Dendritic cell treated with granulocyte-macrophage colony-stimulating factor and Interleukin-4, amounts not matched to agents 40 ng/mL and 50 ng/mL, for 4 days (primary cell): Measurements from ENCODE around the gene IGSF8.

Source experiments
- H3K27ac Mint-ChIP-seq: one replicate; pipeline ENCODE4 v1.8.0; 2022; ENCODE audit warnings: mild to moderate bottlenecking, mixed read lengths
- H3K27me3 Mint-ChIP-seq: one replicate; pipeline ENCODE4 v1.8.0; 2022; ENCODE audit warnings: mild to moderate bottlenecking, mixed read lengths
- H3K36me3 Mint-ChIP-seq: one replicate; pipeline ENCODE4 v1.8.0; 2022; ENCODE audit warnings: low read depth, mixed read lengths
- H3K4me1 Mint-ChIP-seq: one replicate; pipeline ENCODE4 v1.8.0; 2022; ENCODE audit warnings: low read depth, mixed read lengths
- H3K4me3 Mint-ChIP-seq: one replicate; pipeline ENCODE4 v1.8.0; 2022; ENCODE audit warnings: mild to moderate bottlenecking, moderate library complexity, mixed read lengths
- H3K9me3 Mint-ChIP-seq: one replicate; pipeline ENCODE4 v1.8.0; 2022; ENCODE audit warnings: mixed read lengths
- intact Hi-C: fragments of 100-400 bp; cut with micrococcal nuclease; formaldehyde crosslinking; loops from one replicate; pipeline ENCODE4 v1.15.0; 2022

IGSF8 gene

DNA sequence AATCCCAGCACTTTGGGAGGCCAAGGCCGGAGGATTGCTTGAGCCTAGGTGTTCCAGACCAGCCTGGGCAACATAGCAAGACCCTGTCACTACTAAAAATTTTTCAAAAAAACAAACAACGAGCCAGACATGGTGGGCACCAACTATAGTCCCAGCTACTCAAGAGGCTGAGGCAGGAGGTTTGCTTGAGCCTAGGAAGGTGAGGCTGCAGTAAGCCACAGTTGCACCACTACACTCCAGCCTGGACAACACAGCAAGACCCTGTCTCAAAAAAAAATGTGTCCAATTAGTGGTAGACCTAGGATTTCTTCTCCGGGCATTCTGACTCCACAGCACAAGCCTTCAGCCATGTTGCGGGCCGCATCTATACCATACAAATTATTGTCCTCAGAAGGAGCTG, 6.7 kb upstream of the IGSF8 start:
- intact Hi-C loops: no loop called here
- no peaks in the 10 kb centered on the region for H3K9me3 Mint-ChIP-seq
- peaks cover 13% of the 10 kb centered on the region for H3K27me3 Mint-ChIP-seq
- H3K4me1 Mint-ChIP-seq: peaks cover 78% of the 10 kb centered on the region
- H3K4me3 Mint-ChIP-seq: no peak overlapping the region
- H3K36me3 Mint-ChIP-seq: no peaks in the 10 kb centered on the region
- H3K27ac Mint-ChIP-seq: peak overlapping the region; percentile 75

DNA sequence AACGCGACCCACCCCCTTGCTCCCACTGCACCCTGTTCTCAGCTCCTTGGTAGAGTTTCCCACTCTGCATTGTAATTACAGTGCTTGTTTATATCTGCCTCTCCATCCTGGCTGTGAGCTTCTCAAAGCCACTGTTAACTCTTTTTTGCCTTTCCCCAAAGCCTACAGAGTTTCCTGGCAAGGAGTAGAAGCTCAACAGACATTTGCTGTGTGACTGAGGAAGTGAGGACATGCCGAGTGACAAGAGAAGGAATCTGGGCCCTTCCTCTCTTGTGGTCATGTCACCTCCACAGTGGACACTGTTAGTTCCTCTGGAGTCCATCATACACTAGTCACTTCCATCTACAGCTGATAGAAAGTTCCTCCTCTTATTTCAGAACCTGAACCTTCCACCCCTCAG, 6.1 kb upstream of the IGSF8 start:
- no peak overlapping the region for H3K4me3 Mint-ChIP-seq
- H3K36me3 Mint-ChIP-seq: no peaks in the 10 kb centered on the region
- H3K27me3 Mint-ChIP-seq: peaks cover 10% of the 10 kb centered on the region
- H3K27ac Mint-ChIP-seq: peak overlapping the region; percentile 75
- peaks cover 83% of the 10 kb centered on the region for H3K4me1 Mint-ChIP-seq
- no peaks in the 10 kb centered on the region for H3K9me3 Mint-ChIP-seq
- intact Hi-C loops: loop anchor here (5.0 kb wide), 4 partner anchors 58 to 273 kb away; no protein-coding TSS in a partner anchor

DNA sequence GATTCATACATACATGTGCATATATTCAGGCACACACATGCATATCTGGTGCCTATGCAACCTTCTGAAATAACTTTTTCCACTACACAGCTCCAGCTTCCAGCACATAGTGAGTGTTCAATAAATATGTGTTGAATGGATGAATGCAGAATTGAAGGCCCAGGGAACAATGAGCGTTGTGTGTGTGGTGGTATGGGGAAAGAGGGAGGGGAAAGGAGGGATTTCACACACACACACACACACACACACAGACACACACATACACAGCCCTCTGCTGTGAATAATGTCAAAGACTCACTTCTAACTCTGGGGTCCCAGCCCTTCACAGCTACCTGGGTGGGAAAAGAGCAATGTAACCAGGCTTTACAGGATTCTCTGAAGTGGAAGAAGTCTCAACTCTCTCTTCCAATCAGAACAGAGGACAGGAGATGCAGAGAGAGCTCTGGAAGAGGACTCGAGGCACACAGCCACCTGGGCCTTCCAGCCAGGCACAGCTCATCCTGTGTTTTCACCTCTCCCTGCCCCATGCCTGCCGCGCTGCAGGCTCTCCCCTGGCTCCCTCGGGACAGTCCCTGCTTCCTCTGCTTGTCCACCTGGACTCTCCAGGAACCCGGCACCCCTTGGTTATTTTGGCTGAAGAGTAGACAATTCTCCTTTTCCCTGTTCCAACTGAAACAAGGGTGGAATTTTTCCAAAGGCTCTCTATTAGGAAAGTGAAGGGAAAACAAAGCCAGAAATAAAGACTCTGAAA, 5.4 kb upstream of the IGSF8 start:
- intact Hi-C loops: loop anchor here (5.0 kb wide), 4 partner anchors 58 to 273 kb away; no protein-coding TSS in a partner anchor

DNA sequence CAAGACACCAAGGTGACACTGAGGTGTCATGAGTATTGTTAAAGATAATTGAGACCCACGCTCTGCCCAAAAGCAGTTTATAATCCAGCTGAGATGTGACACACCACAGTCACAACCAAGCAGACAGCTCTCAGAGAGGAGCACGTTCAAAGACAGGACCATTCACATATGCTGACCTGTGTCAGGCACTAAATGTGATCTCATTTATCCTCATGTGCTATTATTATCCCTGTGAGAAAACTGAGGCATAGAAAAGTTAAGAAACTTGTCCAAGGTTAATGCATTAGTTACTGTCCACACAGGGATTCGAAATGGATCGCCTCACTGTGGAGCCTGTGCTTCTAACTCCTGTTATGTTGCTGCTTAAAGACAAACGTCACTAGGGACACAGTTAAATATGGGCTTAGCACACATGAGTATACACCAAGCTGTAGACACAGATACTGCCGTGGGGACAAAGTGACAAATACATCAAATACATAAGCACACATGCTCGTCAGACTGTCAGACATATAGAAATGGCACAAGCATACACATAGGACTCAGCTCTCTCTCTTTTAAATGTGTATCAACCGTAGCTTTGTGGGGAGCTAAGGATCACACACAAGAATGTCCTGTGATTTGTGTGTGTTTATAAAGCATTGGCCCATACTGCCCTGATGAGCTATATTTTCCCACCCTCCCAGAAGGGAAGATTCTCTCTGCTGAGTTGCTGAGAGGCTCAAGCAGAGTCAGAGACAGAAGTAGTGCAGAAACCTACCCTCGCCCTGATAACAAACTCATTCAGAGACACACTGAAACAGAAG, 3.5 kb upstream of the IGSF8 start:
- Mint-ChIP-seq H3K4me3 (no peak overlapping the region), H3K27ac (peak overlapping the region; percentile 57), H3K36me3 (peaks cover 9% of the 10 kb centered on the region), H3K27me3 (peaks cover 2% of the 10 kb centered on the region), H3K9me3 (no peaks in the 10 kb centered on the region), H3K4me1 (peaks cover 85% of the 10 kb centered on the region)
- intact Hi-C loops: loop anchor here (1.0 to 5.0 kb wide), 6 partner anchors 60 to 275 kb away; no protein-coding TSS in a partner anchor

More for the DNA sequence above, 5.4 kb upstream of the IGSF8 start:
- Mint-ChIP-seq H3K9me3 (no peaks in the 10 kb centered on the region), H3K27ac (peak overlapping the region; percentile 75), H3K27me3 (peaks cover 5% of the 10 kb centered on the region), H3K4me1 (peaks cover 84% of the 10 kb centered on the region), H3K36me3 (no peaks in the 10 kb centered on the region), H3K4me3 (no peak overlapping the region)

DNA sequence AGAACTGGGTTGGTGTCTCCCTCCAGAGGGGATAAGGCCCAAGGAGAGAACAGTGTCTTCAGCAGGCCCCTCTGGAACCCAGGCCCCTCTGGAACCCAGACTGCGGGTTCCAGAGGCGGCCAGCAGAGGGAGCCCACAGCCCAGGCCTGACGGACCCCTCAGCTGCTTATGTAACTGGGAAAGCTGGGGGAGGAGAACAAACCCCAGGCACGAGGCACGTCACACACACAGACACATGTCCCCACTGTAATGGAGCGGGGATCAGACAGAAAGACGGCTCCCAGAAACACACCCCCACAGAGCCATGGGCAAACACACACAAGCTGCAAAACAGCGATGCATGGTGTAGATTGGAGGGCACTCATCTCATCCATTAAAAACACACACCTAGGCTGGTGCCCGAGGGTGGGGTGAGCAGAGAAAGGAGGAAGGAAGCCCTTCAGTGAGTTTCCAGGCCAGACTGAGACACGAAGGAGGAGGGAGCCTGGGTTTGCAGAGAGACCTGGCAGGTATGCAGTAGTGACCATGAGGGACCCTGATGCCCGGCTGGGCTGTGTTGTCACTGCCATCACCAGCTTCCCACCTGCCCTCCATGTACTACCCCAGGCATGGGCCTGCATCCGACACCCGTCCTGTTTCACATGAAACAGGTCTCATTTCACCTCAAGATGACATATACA, 2.8 kb upstream of the IGSF8 start:
- Mint-ChIP-seq H3K9me3 (no peaks in the 10 kb centered on the region), H3K4me3 (no peak overlapping the region), H3K4me1 (peaks cover 85% of the 10 kb centered on the region), H3K27me3 (no peaks in the 10 kb centered on the region), H3K27ac (peak overlapping the region; percentile 57), H3K36me3 (peaks cover 9% of the 10 kb centered on the region)
- intact Hi-C loops: loop anchor here (2.0 to 5.0 kb wide), 5 partner anchors 61 to 276 kb away; no protein-coding TSS in a partner anchor

DNA sequence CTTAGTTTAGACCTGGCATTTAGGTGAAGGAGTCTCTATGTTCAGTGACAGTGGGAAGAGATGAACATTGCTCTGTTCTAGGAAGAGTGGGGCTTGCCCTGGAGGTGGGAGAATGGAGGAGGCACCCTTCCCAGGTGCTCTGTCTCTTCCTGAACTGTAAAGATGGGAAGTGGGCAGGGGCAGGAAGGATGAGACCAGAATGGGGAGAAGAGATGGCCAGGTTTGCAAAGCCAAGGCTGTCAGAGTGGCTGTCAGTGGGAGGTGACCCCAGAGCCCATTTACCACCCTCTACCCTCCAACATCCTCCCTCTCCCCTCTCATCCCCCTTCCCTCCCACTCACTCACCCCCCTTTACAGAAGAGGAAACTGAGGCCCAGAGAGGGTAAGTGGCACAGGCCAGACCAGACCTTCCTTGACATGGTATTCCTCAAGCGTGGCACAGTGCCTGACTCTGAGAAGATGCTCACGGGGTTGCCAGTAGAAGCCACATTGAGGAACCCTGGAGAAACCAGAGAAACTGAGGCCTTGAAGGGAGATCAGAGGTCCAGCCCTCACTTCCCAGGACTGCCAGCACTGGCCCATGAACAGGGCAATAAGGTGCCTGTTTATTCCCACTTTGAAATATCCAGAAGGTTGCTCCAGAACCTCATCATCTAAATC, 1.4 kb upstream of the IGSF8 start:
- Mint-ChIP-seq H3K9me3 (no peaks in the 10 kb centered on the region), H3K36me3 (peaks cover 10% of the 10 kb centered on the region), H3K4me1 (peaks cover 78% of the 10 kb centered on the region), H3K27me3 (no peaks in the 10 kb centered on the region), H3K27ac (peak overlapping the region; percentile 80), H3K4me3 (no peak overlapping the region)
- intact Hi-C loops: loop anchor here (2.0 to 5.0 kb wide), 5 partner anchors 62 to 277 kb away; no protein-coding TSS in a partner anchor

DNA sequence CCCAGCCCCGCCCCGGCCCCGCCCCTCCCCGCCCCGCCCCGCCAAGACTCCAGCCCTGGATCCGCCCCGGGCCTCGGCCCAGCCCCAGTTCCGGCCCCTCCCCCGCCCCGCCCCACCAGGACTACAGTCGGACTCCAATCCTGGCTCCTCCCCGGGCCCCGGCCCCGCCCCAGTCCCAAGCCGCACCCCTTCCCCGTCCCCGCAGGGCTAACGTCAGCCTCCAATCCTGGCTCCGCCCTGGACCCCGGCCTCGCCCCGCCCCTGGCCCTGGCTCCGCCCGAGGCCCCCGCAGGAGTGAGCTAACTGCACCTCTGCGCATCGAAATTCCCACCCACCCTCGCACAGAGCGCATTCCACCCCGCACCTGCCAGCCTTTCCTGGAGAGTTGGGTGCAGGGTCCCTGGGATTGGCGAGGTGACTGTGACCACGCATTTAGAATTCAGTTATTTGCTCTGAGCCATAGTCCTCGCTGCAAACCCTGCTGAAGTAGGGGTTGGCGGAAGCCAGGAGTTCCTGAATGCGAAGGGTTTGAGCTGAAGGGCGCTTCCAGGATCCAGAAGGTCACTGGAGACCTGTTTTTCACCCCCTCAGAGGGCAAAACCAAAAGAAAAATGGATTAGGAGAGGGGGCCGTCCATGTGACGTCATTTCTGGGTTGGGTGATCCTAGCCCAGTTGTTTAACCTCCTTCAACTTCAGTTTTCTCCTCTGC, 588 bp upstream of the IGSF8 start:
- H3K4me3 Mint-ChIP-seq: peak overlapping the region; percentile 69
- peak overlapping the region; percentile 80 for H3K27ac Mint-ChIP-seq
- no peaks in the 10 kb centered on the region for H3K9me3 Mint-ChIP-seq
- no peaks in the 10 kb centered on the region for H3K27me3 Mint-ChIP-seq
- intact Hi-C loops: no loop called here
- peaks cover 19% of the 10 kb centered on the region for H3K36me3 Mint-ChIP-seq
- peaks cover 70% of the 10 kb centered on the region for H3K4me1 Mint-ChIP-seq

DNA sequence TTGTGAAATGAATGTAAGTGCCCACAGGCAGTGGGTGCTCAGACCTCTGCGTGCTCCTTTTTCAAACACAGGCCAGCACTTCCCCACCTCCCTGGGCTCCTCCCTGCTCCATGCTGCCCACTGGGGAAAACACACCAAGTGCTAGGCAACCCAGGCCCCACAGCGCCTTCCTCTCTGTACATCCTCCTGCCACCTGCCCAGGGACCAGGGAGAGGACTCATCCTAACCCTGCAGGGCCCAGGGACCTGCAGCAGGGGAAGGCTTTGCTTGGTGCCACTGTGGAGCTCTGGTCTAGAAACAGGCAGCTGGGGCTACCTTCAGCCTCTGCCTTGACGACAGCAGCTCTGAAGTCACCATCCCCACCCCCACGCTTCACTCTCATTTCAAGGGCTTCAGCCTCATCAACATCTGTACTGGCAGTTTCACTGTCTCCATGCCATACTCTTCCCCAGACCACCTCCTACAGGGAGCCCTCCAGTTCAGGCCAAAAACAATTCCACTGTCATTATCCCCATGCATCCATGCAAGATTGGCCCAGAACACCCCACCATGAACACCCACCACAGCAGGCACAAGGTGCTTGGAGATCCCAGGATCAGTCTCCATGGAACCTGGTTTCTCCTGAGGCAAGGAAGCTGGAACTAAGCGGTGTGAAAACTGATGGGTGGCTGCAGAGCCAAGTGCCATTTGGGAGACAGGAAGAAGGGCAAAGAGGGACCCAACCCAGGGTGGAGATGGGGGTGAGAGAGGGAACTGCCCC, 1.1 kb downstream of the IGSF8 start:
- peak overlapping the region; percentile 81 for H3K4me3 Mint-ChIP-seq
- peak overlapping the region; percentile 80 for H3K27ac Mint-ChIP-seq
- no peaks in the 10 kb centered on the region for H3K27me3 Mint-ChIP-seq
- H3K9me3 Mint-ChIP-seq: no peaks in the 10 kb centered on the region
- intact Hi-C loops: no loop called here
- peaks cover 53% of the 10 kb centered on the region for H3K4me1 Mint-ChIP-seq
- peaks cover 35% of the 10 kb centered on the region for H3K36me3 Mint-ChIP-seq

DNA sequence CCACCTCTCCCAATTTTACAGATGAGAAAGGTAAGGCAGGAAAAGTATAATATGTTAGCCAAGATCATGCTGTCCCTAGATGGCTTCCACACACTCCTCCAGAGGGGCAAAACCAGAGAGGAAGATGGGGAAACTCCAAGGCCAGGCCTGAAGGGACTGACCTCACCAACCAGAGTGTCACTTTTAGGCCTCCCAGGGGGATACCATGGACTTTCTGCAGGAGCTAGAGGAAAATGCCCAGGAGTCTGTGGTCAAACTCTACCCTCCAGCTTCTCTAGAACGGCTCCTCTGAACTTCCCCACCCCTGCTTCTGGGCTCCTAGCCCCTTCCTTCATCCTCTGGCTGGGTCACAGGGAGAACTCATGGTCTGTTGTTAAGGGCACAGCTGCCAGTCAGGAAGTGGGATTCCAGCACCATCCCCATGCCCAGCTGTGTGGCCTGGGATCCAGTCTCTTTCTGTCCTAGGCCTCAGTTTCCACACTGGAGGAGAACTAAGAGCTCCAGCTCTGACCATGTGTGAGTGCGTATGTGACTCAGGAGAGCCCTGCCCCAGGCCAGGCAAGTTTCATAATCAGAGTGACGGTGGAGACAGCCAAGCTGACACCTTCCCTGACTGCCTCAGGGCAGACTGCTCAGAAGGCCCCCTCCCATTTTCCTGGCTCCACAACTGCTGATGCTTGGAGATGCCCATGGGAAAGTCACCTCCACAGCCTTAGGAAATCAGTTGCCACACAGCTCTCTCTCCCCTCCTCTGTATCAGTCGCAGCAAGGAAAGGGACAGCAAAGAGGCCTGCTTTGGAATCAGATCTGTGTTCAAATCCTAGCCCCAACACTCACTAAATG, 1.9 kb downstream of the IGSF8 start:
- no peaks in the 10 kb centered on the region for H3K9me3 Mint-ChIP-seq
- H3K4me1 Mint-ChIP-seq: peaks cover 45% of the 10 kb centered on the region
- H3K36me3 Mint-ChIP-seq: peaks cover 43% of the 10 kb centered on the region
- peak overlapping the region; percentile 80 for H3K27ac Mint-ChIP-seq
- intact Hi-C loops: no loop called here
- H3K27me3 Mint-ChIP-seq: no peaks in the 10 kb centered on the region
- no peak overlapping the region for H3K4me3 Mint-ChIP-seq

DNA sequence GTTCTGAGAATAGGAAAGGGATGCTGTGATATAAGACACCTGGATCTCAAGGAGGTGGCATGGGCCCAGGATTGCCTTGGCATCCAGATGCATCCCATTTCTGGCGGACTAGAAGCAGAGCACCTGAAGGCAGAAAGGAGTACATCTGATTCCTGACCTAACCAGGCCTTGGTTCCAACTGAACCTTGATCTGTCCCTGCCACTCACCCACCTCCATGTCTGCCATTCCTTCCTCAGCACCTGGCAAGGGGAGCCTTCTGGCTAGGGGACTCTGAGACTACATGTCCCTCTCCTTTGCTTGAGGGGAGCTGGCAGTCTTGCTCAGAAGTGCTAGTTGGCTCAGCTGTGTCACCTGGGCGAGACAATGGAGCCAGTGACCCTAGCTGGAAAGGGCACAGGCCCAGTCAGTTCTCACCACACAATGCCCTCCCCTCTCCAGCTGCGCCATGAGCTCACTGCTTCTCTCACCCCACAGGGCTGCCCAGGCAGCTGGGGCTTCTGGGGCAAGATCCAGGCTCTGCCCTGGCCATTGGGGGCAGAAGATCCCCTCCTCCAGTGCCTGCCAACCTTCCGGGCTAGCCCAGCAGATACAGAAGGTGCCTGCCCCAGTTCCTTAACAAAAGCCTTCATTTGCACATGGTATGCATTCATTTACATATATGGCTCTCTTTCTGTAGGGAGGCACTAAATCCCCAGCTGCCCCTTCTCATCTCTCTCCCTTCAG, 2.9 kb downstream of the IGSF8 start:
- Mint-ChIP-seq H3K4me1 (peaks cover 35% of the 10 kb centered on the region), H3K4me3 (no peak overlapping the region), H3K36me3 (peaks cover 53% of the 10 kb centered on the region), H3K27me3 (no peaks in the 10 kb centered on the region), H3K27ac (no peak overlapping the region), H3K9me3 (no peaks in the 10 kb centered on the region)
- intact Hi-C loops: no loop called here

DNA sequence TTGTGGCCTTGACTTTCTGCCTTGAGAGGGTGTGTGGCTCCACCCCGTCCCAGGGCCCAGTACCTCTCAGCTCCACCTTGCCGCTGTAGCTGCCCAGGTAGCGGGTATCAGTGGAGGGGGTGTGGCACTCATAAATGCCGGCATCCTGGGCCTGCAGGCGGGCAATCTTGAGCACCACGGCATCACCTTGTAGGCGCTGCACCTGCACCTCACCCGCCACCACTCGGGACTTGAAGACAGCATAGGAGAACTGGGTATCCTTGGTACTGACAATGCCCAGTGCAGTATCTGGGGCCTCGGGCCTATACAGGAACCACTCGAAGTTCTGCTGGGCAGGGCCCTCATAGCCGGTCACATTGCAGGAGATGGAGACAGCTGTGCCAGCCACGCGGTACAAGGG, 3.6 kb downstream of the IGSF8 start:
- peaks cover 33% of the 10 kb centered on the region for H3K4me1 Mint-ChIP-seq
- H3K27ac Mint-ChIP-seq: no peak overlapping the region
- H3K27me3 Mint-ChIP-seq: no peaks in the 10 kb centered on the region
- H3K36me3 Mint-ChIP-seq: peaks cover 55% of the 10 kb centered on the region
- intact Hi-C loops: no loop called here
- no peak overlapping the region for H3K4me3 Mint-ChIP-seq
- H3K9me3 Mint-ChIP-seq: no peaks in the 10 kb centered on the region
